H1 (cell line): Measurements from ENCODE around the gene PPP1R9A. TPM values are rescaled to one million over a fixed set of nuclear protein-coding genes. Genes with fewer than 3 reads are reported as not detected.

Experiments
- ASH2L ChIP-seq: fragments of 200-600, 300-600 bp; sonication (generic); IDR thresholded peaks from one replicate; pipeline ENCODE4 v1.7.1; 2017; ENCODE audit warnings: low read length
- BRCA1 ChIP-seq: IDR thresholded peaks from 2 replicates; pipeline ENCODE4 v1.6.1; 2012; ENCODE audit warnings: low read depth, low read length, improper control_type of control experiment
- FOSL1 ChIP-seq: IDR thresholded peaks from 2 replicates; pipeline ENCODE4 v1.6.1; 2011; ENCODE audit warnings: mild to moderate bottlenecking, low read depth, low read length, moderate library complexity; ENCODE audit not compliant: insufficient read depth
- GTF2F1 ChIP-seq: IDR thresholded peaks from 2 replicates; pipeline ENCODE4 v1.6.1; 2012; ENCODE audit warnings: low read depth, low read length, improper control_type of control experiment, borderline replicate concordance
- RXRA ChIP-seq: IDR thresholded peaks from 2 replicates; pipeline ENCODE4 v1.6.1; 2011; ENCODE audit warnings: low read depth, mild to moderate bottlenecking, low read length, moderate library complexity; ENCODE audit not compliant: insufficient read depth
- YY1 ChIP-seq: IDR thresholded peaks from 2 replicates; pipeline ENCODE4 v1.6.1; 2011; ENCODE audit warnings: low read depth, mild to moderate bottlenecking, low read length
- polyA plus RNA-seq, 7 experiments: library from polyadenylated mRNA; depleted of rRNA in 3 of 7; stranded (reverse) in 5 of 7; unstranded in 2 of 7; fragments of >200 nt in 5 of 7; fragments of 200-250 nt in 2 of 7; gene quantifications; 1 replicate in 5 of 7; 2 replicates in 1 of 7; 4 replicates in 1 of 7; pipeline versions ENCODE4 v1.2.1 to v1.2.3, GENCODE V29; 2011 to 2013; ENCODE audit warnings: missing spikeins in 2 of 7, mixed read lengths in 2 of 7
- total RNA-seq: library from RNA; stranded (reverse); fragmentation: NEBNext Ultra II Directional; extraction: Animal tissue kit (Norgen Biotek cat#: 25700); gene quantifications from 2 replicates; pipeline ENCODE4 v1.2.1, GENCODE V29; 2021

The PPP1R9A gene
- total and polyA plus RNA-seq, 2 of the 8 experiments (the other 6 are each of a cell fraction or from before 2014, with no cell fraction given), result 3.0 to 20.3 TPM

DNA sequence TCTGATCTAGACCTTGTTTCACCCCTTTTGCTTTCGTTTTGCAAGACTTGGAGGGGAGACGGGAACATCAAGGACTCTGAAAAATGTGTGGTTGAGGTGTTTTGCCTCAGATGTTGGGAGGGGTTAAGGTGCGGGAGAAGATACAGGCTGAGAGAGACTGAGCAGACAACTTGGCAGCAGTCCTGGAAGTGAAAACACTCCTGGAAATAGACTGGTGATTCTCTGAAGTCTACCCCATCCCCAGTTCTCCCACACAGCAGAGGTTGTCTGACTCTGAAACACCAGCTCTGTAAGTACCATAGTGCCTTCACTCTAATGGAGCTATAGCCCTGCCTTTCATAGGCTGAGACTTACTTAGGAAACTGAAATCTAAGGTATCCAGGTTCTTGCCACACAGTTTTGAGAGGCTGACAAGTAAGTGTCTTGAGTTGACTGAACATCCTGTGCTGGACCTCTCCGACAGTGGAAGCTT lies 152.5 kb downstream of the PPP1R9A start (continued):
- TF ChIP-seq FOSL1 (no peak), GTF2F1 (no peak), YY1 (no peak), BRCA1 (no peak), ASH2L (no peak), RXRA (no peak)
